Measurements from ENCODE around the gene FLYWCH1. TPM values are rescaled to one million over a fixed set of nuclear protein-coding genes. Genes with fewer than 3 reads are reported as not detected.

FLYWCH1 gene
- total RNA-seq, 4 donors from 2014 or later: 30.1 to 67.4 (median 46.8) TPM

GRCh38 chr16:2871926-2872325 lies 39.8 kb upstream of the FLYWCH1 start:
- peaks cover 0 to 10% (median 2%) of the 10 kb centered on the region in 4 donors for H3K4me1 ChIP-seq
- no peak overlapping the region for H3K4me3 ChIP-seq
- DNase-seq: no peak
- no peaks in the 10 kb centered on the region for H3K36me3 ChIP-seq
- no peak for TF ChIP-seq CTCF (IDR thresholded peaks at IDR 0.05)
- no peak for TF ChIP-seq POLR2A (IDR thresholded peaks at IDR 0.05)
- no peaks in the 10 kb centered on the region for H3K9me3 ChIP-seq
- H3K27ac ChIP-seq: no peak overlapping the region
- H3K27me3 ChIP-seq: no peaks in the 10 kb centered on the region

GRCh38 chr16:2874032-2874911 lies 37.5 kb upstream of the FLYWCH1 start:
- Histone ChIP-seq H3K4me1 (peaks cover 0 to 5% (median 0%) of the 10 kb centered on the region in 4 donors), H3K4me3 (no peak overlapping the region), H3K27ac (no peak overlapping the region), H3K9me3 (no peaks in the 10 kb centered on the region), H3K36me3 (no peaks in the 10 kb centered on the region), H3K27me3 (no peaks in the 10 kb centered on the region)
- DNase-seq: no peak
- no peak for TF ChIP-seq POLR2A (IDR thresholded peaks at IDR 0.05)
- no peak for TF ChIP-seq CTCF (IDR thresholded peaks at IDR 0.05)

- Histone ChIP-seq H3K36me3 (no peaks in the 10 kb centered on the region), H3K4me3 (no peak overlapping the region), H3K9me3 (no peaks in the 10 kb centered on the region), H3K4me1 (peaks cover 0 to 5% (median 0%) of the 10 kb centered on the region in 4 donors), H3K27ac (no peak overlapping the region), H3K27me3 (no peaks in the 10 kb centered on the region)
- TF ChIP-seq CTCF (IDR thresholded peaks at IDR 0.05): peak; percentile 89 to 99 (median 97)
- TF ChIP-seq POLR2A (IDR thresholded peaks at IDR 0.05): no peak
- peak; percentile 64 to 87 (median 85) for DNase-seq
These were observed 36.8 kb upstream of the FLYWCH1 start for GRCh38 chr16:2874912-2875362.

- Histone ChIP-seq H3K4me1 (peaks cover 0 to 16% (median 5%) of the 10 kb centered on the region in 4 donors), H3K27ac (no peak overlapping the region), H3K9me3 (no peaks in the 10 kb centered on the region), H3K36me3 (no peaks in the 10 kb centered on the region), H3K4me3 (no peak overlapping the region), H3K27me3 (no peaks in the 10 kb centered on the region)
- no peak for DNase-seq
- no peak for TF ChIP-seq POLR2A (IDR thresholded peaks at IDR 0.05)
- TF ChIP-seq CTCF (IDR thresholded peaks at IDR 0.05): no peak
These were observed 31.8 kb upstream of the FLYWCH1 start for GRCh38 chr16:2879854-2880508.

- H3K9me3 ChIP-seq: no peaks in the 10 kb centered on the region
- no peaks in the 10 kb centered on the region for H3K27me3 ChIP-seq
- TF ChIP-seq CTCF (IDR thresholded peaks at IDR 0.05) (no peak), POLR2A (IDR thresholded peaks at IDR 0.05) (no peak)
- peak overlapping the region; percentile 84 to 97 (median 95) for H3K27ac ChIP-seq
- H3K4me3 ChIP-seq: peak overlapping the region; percentile 61 to 97 (median 80)
- DNase-seq: peak; percentile 41 to 80 (median 75)
- H3K4me1 ChIP-seq: peaks cover 0 to 16% (median 5%) of the 10 kb centered on the region in 4 donors
- H3K36me3 ChIP-seq: no peaks in the 10 kb centered on the region
These were observed 29.7 kb upstream of the FLYWCH1 start for GRCh38 chr16:2881783-2882649.

Measured in Peyer's patch (tissue), 4 donors.